ENCODE results near the gene PRKRIP1.

The PRKRIP1 gene

GRCh38 chr7:102387064-102387463, 9.1 kb upstream of the PRKRIP1 start:
- in situ Hi-C loops (cut with MboI; ENCODE audit: low sequenced_read_pairs, unreplicated experiment) = loop anchor here (5.0 to 25.0 kb wide), 2 partner anchors 100 to 850 kb away; partner anchors contain the start of gene SH2B2
- no peak for TF ChIP-seq CTCF (IDR thresholded peaks at IDR 0.05; ENCODE audit: borderline replicate concordance, control extremely low read depth, extremely low read depth, insufficient read depth, missing control alignments)
- DNase-seq (ENCODE audit: low spot score) = no peak

GRCh38 chr7:102389810-102390209, 6.4 kb upstream of the PRKRIP1 start:
- DNase-seq (ENCODE audit: low spot score) = no peak
- no peak for TF ChIP-seq CTCF (IDR thresholded peaks at IDR 0.05; ENCODE audit: borderline replicate concordance, control extremely low read depth, extremely low read depth, insufficient read depth, missing control alignments)
- in situ Hi-C loops (cut with MboI; ENCODE audit: low sequenced_read_pairs, unreplicated experiment) = loop anchor here (5.0 to 25.0 kb wide), 2 partner anchors 103 to 853 kb away; partner anchors contain the start of gene SH2B2

- TF ChIP-seq CTCF (IDR thresholded peaks at IDR 0.05; ENCODE audit: borderline replicate concordance, control extremely low read depth, extremely low read depth, insufficient read depth, missing control alignments) = peak; percentile 59
- peak; percentile 74 for DNase-seq (ENCODE audit: low spot score)
- in situ Hi-C loops (cut with MboI; ENCODE audit: low sequenced_read_pairs, unreplicated experiment) = loop anchor here (25.0 kb wide), 1 partner anchor 854 kb away; no protein-coding TSS in a partner anchor
Observed at GRCh38 chr7:102390697-102391484, 5.3 kb upstream of the PRKRIP1 start.

- no peak for TF ChIP-seq CTCF (IDR thresholded peaks at IDR 0.05; ENCODE audit: borderline replicate concordance, control extremely low read depth, extremely low read depth, insufficient read depth, missing control alignments)
- DNase-seq (ENCODE audit: low spot score) = no peak
- in situ Hi-C loops (cut with MboI; ENCODE audit: low sequenced_read_pairs, unreplicated experiment) = loop anchor here (25.0 kb wide), 1 partner anchor 855 kb away; no protein-coding TSS in a partner anchor
Observed at GRCh38 chr7:102392330-102392729, 3.8 kb upstream of the PRKRIP1 start.

- in situ Hi-C loops (cut with MboI; ENCODE audit: low sequenced_read_pairs, unreplicated experiment) = loop anchor here (25.0 kb wide), 1 partner anchor 856 kb away; no protein-coding TSS in a partner anchor
- no peak for DNase-seq (ENCODE audit: low spot score)
- TF ChIP-seq CTCF (IDR thresholded peaks at IDR 0.05; ENCODE audit: borderline replicate concordance, control extremely low read depth, extremely low read depth, insufficient read depth, missing control alignments) = no peak
Observed at GRCh38 chr7:102393467-102393866, 2.7 kb upstream of the PRKRIP1 start.

GRCh38 chr7:102395592-102395872, 631 bp upstream of the PRKRIP1 start:
- in situ Hi-C loops (cut with MboI; ENCODE audit: low sequenced_read_pairs, unreplicated experiment) = loop anchor here (25.0 kb wide), 1 partner anchor 858 kb away; no protein-coding TSS in a partner anchor
- no peak for DNase-seq (ENCODE audit: low spot score)
- no peak for TF ChIP-seq CTCF (IDR thresholded peaks at IDR 0.05; ENCODE audit: borderline replicate concordance, control extremely low read depth, extremely low read depth, insufficient read depth, missing control alignments)
